ENCODE results near the gene MKNK2. TPM values are rescaled to one million over a fixed set of nuclear protein-coding genes. Genes with fewer than 3 reads are reported as not detected.

MKNK2 gene
- total RNA-seq, 4 donors from 2014 or later, result 189 to 279 (median 236) TPM

GRCh38 chr19:2042485-2043250 is 8.4 kb downstream of the MKNK2 start:
- Histone ChIP-seq H3K36me3 (peaks cover 0 to 41% (median 14%) of the 10 kb centered on the region in 4 donors), H3K27me3 (no peaks in the 10 kb centered on the region), H3K27ac (peak overlapping the region; percentile 89 to 99 (median 96)), H3K9me3 (no peaks in the 10 kb centered on the region), H3K4me1 (peaks cover 53 to 67% (median 56%) of the 10 kb centered on the region in 4 donors), H3K4me3 (peak overlapping the region in 3 of 4 donors; percentile 8 to 40 (median 27))
- no peak for TF ChIP-seq POLR2A (IDR thresholded peaks at IDR 0.05)
- no peak for TF ChIP-seq EP300 (IDR thresholded peaks at IDR 0.05; ENCODE audit: low read depth)
- no peak for TF ChIP-seq CTCF (IDR thresholded peaks at IDR 0.05)
- TF ChIP-seq POLR2AphosphoS5 (IDR thresholded peaks at IDR 0.05), result no peak
- in situ Hi-C loops (cut with MboI; ENCODE audit: low pct_ligation_motif_present in 1 of 4, low pct_unique_long_range_greater_than_20kb in 1 of 4, low sequenced_read_pairs in 3 of 4), result no loop called here
- peak; percentile 50 for DNase-seq
- intact Hi-C loops (cut with DNase I; ENCODE audit: low total_unique reads), result no loop called here
- WGBS, 2 donors (ENCODE audit: low coverage in 1 of 2), result 25 to 100% methylated on average over 1 to 29 of the region's 29 CpGs

- TF ChIP-seq EP300 (IDR thresholded peaks at IDR 0.05; ENCODE audit: low read depth) (peak; percentile 53), POLR2AphosphoS5 (IDR thresholded peaks at IDR 0.05) (peak; percentile 57 to 82 (median 79)), POLR2A (IDR thresholded peaks at IDR 0.05) (peak; percentile 44), CTCF (IDR thresholded peaks at IDR 0.05) (no peak)
- Histone ChIP-seq H3K36me3 (peaks cover 0 to 41% (median 14%) of the 10 kb centered on the region in 4 donors), H3K9me3 (no peaks in the 10 kb centered on the region), H3K27ac (peak overlapping the region; percentile 89 to 99 (median 96)), H3K4me3 (peak overlapping the region; percentile 0 to 44 (median 34)), H3K4me1 (peaks cover 45 to 59% (median 48%) of the 10 kb centered on the region in 4 donors), H3K27me3 (no peaks in the 10 kb centered on the region)
- DNase-seq, result peak; percentile 99
- in situ Hi-C loops (cut with MboI; ENCODE audit: low pct_ligation_motif_present in 1 of 4, low pct_unique_long_range_greater_than_20kb in 1 of 4, low sequenced_read_pairs in 3 of 4) (no loop called here), intact Hi-C loops (cut with DNase I; ENCODE audit: low total_unique reads) (no loop called here)
- 8% methylated on average over 45 of the region's 77 CpGs; no CpG with 5 or more reads in 1 of the 2 donors for WGBS, 2 donors (ENCODE audit: low coverage in 1 of 2)
Observed at GRCh38 chr19:2041683-2042484, 9.2 kb downstream of the MKNK2 start.

GRCh38 chr19:2041433-2041682 is 9.7 kb downstream of the MKNK2 start:
- Histone ChIP-seq H3K36me3 (peaks cover 0 to 37% (median 14%) of the 10 kb centered on the region in 4 donors), H3K9me3 (no peaks in the 10 kb centered on the region), H3K27ac (peak overlapping the region; percentile 89 to 99 (median 96)), H3K4me1 (peaks cover 40 to 54% (median 43%) of the 10 kb centered on the region in 4 donors), H3K4me3 (peak overlapping the region in 3 of 4 donors; percentile 0 to 44 (median 36)), H3K27me3 (no peaks in the 10 kb centered on the region)
- intact Hi-C loops (cut with DNase I; ENCODE audit: low total_unique reads) (no loop called here), in situ Hi-C loops (cut with MboI; ENCODE audit: low pct_ligation_motif_present in 1 of 4, low pct_unique_long_range_greater_than_20kb in 1 of 4, low sequenced_read_pairs in 3 of 4) (no loop called here)
- 65% methylated on average over 6 of the region's 6 CpGs; no CpG with 5 or more reads in 1 of the 2 donors for WGBS, 2 donors (ENCODE audit: low coverage in 1 of 2)
- no peak for TF ChIP-seq POLR2AphosphoS5 (IDR thresholded peaks at IDR 0.05)
- TF ChIP-seq CTCF (IDR thresholded peaks at IDR 0.05), result no peak
- no peak for TF ChIP-seq EP300 (IDR thresholded peaks at IDR 0.05; ENCODE audit: low read depth)
- TF ChIP-seq POLR2A (IDR thresholded peaks at IDR 0.05), result no peak
- DNase-seq, result no peak

All from transverse colon (tissue), 4 donors.